TTC549 (cell line): ENCODE results near the gene GIT2.

Experiments used
- FAIRE-seq: peaks from 2 replicates; lab custom pipeline; 2012; peaks lifted over from hg19 to GRCh38; lab: Jason Lieb, UNC

Gene GIT2

DNA sequence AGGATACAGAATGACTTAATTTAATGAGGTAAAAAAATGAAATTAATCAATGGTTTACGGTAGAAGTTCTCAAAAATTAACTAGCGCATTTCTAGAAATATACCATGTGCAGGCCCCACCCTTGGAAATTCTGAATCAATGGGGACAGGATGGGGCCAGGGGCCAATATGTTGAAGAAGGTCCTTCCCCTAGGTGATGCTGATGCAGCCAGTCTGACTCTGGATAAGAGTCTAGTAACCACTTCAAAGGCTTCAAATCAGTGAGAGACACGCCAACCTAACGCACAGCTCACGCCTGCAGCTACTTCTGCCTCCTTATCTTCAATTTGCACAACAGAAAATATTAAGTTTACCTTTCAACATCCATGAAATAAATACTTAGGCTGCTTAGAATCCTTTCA, 14.9 kb downstream of the GIT2 start:
- FAIRE-seq = no peak

DNA sequence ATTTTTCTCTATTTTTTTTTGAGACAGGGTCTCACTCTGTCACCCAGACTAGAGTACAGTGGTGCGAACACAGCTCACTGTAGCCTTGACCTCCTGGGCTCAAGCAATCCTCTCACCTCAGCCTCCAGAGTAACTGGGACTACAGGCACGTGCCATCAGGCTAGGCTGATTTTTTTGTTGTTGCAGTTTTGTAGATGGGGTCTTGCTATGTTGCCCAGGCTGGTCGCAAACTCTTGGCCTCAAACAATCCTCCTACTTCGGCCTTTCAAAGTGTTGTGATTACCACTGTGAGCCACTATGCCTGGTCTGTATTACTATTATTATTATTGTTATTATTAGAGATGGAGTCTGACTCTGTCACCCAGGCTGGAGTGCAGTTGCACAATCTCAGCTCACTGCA, 23.3 kb downstream of the GIT2 start:
- no peak for FAIRE-seq

DNA sequence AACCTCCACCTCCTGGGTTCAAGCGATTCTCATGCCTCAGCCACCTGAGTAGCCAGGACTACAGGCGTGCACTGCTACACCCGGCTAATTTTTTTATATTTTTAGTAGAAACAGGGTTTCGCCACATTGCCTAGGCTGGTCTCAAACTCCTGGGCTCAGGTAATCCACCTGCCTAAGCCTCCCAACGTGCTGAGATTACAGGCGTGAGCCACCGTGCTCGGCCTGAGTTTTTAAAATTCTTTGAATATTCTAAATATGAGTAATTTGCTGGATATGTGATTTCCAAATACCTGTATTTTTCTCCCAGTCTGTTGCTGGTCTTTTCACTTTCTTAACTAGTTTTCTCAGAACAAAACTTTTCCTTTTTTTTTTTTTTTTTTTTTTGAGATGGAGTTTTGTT, 27.4 kb downstream of the GIT2 start:
- FAIRE-seq = no peak

DNA sequence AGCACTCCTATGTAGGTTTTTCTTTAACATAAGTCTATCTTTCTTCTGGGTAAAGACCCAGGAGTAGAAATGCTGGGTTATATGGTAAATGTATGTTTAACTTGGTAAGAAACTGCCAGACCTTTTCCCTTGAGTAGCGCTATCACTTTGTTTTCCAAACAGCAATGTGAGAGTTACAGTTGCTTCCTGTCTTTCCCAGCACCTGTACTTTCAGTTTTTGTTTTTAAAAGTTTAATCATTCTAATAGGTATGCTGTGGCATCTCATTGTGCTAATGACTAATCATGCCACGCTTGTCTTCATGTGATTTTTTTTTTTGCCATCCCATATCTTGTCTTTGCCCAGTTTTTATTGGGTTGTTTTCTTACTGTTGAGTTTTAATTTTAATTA, 28.1 kb downstream of the GIT2 start:
- no peak for FAIRE-seq

DNA sequence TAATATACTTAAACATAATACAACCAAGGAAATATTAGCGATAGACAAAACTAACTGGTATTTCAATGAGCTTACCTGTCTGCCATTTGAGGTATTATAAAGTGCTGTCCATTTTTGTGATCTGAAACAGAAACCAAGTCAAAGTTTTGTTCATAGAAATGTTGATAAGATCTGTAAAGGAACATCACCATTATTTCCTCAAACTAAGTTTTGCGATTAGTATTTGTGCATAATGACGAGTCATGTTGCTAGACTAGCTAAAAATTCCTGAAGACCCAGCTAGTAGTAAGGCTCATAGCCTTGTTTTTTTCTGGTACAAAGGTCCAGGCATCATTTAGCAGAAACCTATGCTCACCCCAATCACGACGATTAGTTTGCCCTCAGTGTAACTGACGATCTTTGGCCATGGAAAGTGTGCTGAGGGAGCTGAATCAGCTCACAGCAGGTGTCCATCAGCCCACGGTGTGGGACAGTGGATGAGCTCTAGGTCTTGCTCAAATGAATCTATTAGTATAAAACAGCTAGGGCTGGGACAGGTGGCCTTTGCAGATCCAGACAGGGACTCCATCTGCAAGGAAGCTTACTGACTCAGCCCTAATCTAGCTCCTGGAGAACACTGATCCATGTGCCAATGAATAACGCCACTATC, 28.7 kb downstream of the GIT2 start:
- no peak for FAIRE-seq

DNA sequence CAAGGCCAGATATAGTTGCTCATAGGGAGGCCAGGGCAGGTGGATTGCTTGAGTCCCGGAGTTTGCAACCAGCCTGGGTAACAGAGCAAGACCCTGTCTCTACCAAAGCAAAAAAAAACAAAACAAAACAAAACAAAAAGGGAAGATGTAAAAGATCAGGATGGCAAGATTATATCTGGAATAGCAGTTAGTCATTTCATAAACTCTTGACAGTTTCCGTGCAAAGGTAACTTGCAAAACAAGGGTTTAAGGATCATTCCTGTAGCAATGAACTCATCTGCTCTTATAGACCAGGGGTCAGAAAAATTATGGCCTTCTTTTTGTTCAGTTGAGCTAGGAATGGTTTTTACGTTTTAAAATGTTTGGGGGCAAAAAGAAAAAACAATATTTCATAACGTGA, 29.6 kb downstream of the GIT2 start:
- FAIRE-seq = no peak

DNA sequence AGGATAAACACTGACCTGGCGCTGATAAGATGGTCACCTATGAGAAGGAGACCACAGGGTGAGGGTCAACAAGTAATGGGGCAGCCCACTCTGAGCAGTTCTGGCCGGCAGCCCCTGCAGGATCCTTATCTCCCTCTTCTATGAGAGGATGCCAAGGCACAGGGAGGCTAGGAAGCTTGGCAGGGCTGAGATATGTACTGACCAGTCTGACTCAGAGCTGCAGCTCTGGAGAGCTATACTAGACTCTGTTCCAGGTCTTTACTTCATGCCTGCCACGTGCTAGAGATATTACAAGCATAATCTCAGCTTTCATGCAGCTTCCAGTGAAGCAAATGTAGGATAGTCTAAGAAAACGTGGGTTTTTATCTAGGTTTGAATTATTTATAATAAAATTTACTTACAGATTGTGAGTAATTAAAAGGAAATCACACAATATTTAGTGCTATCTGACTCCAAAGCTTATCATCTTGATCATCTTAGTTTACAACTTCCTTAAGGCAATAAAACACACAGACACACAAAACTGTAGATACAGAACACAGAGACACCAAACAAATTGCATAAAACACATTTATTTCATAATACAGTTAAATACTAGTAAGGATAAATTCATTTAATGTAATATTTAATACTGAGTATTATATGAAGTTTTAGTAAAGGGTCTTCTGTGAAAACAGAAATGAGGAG, 32.3 kb downstream of the GIT2 start:
- FAIRE-seq = no peak

DNA sequence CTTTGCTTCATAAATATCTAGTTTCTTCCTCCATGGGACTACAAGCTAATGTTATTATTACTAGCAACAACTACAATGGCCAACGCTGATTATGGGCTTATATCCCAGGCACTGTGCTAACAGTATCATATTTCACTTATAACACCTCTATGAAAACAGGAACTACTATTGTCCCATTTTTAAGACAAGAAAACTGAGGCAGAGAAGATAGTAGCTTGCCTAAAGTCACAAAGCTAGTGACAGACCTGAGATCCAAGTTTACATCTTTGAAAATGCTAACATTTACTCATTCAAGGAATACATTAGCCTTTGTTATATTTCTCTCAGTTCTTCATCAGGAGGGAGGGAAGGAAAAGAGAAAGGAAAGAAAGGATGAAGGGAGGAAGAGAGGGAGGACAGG, 32.8 kb downstream of the GIT2 start:
- FAIRE-seq = no peak

DNA sequence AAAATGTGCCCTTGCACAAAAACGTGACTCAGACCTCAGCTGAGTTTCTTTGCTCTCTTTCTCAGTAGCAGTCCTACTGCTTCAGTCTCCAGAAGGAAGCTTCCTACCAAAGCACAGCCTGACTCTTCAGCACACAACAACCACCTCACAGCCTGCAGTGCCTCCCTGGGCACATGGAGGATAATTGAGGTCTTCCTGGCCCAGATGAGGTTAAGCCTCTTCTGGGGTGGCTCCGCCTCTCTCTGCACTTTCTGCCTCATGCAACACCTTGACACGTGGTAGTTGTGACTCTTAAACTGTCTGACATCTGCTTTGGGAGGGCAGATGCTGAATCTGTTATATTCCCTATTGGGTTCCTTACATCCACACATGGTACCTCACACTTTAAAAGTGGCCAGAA, 33.8 kb downstream of the GIT2 start:
- no peak for FAIRE-seq

DNA sequence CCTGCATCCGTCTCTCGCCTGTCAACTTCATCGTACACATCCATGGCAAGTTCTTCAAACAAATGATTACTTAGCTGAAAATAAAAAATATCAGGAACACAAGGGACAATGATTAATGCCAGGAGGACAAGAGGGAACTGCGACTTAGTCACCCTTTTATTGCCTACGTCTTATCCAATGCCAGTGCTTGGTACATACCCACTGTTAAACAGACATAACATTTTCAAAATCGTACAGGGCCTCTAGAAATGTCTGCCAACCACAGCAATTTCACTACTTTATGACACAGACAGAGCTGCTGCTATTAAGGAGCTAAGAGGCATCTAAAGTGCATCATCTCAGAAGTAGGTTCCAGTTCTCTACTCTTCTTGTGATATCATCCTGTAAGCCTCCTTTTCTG, 34.6 kb downstream of the GIT2 start:
- FAIRE-seq = no peak

DNA sequence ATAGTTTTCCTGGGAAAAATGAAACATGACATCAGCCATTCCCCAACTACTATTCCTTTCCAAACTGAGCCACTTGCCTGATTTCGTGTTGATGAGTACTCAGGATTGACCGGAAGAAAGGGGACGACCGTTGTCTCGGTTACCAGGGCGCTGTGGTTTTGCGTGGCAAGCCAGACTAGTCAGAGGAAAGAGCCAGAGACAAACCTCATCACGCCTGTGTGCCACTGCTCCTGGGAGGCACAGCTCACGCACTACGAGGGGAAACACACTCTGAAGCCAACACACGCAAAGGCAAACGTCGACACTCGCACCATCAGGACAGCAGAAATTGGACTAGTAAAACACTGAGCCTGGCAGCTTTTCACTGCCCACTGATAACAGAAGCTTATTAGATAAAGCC, 35.0 kb downstream of the GIT2 start:
- FAIRE-seq = no peak

DNA sequence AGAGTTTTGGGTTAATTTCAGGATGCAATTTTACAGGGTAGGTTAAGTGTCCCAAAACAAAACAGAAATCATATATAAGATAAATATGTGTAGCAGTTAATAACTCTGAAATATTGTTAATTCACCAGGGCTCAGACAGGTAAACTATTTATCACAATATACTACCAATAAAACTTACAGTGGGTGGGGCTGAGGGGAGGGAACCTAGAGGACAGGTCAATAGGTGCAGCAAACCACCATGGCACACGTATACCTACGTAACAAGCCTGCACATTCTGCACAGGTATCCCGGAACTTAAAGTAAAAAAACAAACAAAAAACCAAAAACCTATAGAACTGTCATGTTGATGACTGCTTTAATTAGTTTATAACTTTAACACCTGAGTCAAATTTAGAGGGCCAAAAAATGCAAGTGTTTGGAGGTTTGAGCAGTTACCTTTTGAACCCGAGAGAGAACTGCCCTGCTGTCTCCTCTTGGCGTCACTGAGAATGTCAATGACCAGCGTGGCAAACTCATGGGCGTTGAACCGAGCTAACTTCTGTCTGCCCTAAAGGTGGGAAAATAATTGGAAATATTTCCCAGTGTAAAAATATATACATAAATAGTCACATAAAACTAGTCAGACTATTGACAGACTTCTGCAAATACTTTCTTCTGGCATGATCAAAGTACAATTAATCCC, 36.6 kb downstream of the GIT2 start:
- FAIRE-seq = no peak

DNA sequence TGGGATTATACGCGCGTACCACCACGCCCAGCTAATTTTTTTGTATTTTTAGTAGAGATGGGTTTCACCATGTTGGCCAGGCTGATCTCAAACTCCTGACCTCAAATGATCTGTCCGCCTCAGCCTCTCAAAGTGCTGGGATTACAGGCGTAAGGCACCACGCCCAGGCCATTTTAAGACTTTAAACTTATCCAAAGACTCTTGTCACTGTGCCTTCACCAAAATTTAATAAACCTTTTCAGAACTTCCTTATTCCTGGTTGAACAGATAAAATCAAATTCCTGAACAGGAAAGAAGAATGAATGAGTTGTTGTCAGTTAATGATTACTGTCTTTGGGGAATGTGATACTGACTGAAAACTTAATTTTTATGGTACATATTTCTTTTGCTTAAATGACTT, 37.8 kb downstream of the GIT2 start:
- FAIRE-seq = no peak

DNA sequence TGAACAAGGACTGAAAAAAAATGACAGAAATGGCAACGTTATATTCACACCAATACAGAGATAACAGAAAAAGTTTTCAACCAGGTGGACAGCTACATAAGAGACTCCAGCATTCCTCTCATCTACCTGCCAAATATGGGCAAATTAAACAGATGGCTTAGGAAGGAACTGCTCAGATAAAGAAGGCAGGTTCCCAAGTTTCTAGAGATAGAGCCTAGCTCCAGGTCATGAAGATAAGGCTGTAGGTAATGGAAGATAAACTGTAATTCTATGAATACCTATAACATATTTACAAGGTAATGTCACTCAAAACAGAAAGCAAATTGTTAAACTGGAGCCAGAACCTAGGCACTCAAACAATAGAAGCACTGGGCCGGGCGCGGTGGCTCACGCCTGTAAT, 42.5 kb downstream of the GIT2 start:
- no peak for FAIRE-seq

DNA sequence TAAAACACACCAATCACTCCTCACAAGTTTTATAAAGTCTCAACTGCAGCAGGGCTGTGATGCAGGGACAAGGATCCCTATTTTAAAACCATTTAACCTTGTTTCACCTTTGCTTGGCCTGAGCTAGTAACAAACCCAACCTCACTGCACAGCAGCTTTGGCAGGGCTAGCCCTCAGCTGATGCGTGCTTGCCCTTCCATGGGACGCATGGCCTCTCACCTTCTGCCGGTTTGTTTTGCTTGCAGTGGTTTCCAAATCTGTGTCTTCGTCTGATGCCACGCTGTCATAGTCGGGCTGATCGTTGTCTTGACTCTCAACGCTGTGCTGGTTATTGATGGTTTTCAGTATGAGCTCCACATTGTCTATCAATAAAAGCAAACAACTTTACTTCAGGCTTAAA, 43.3 kb downstream of the GIT2 start:
- FAIRE-seq = no peak

DNA sequence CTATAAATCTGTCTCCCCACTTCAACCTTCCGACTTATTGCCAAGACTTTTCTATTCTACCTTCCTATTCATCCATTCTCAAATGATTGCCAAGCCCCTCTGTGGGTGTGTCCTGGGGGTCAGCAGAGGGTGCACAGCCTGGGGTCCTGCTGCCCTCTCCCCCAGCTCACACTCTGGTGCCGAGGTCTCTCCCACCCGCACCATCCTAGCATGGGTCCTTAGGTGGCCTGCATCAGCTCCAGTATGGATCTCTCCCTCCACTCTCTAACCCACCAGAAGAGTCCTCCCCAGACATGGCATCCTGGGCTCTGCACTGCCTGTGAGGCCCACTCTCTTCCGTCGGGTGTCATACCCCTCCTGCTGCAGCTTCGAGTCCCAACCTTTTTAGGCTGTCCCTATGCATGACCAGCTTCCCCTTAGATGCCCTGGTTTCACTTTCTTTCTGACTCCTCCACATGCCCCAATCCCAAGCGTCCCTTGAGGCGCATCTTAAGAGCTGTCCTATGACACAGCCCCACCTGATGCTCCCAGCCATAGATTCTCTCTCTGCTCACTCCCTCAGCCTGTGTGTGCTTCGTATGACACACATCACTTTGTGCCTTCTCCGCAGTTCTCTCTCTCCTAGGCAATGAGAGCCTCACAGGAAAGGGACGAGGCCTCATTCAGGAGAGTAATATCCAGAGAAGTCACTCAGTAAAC, 43.9 kb downstream of the GIT2 start:
- FAIRE-seq = no peak

DNA sequence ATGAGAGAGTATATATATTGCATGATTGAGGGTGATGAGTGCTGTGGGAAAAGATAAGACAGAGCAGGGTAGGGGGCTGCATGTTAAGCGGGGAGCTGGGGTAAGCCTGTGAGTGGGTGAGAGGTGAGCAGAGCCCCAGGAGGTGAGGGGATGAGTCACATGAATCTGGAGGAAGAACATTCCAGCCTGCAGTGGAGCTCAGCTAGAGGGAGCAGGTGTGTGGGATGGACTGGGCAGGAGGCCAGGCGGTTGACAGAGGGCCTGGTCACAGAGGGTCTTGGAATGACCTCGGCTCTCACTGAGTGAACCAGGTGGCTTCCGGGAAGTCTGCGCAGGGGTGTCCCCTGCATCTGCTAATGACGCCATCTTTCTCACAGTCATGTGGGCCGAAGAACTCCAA, 44.4 kb downstream of the GIT2 start:
- FAIRE-seq = no peak

DNA sequence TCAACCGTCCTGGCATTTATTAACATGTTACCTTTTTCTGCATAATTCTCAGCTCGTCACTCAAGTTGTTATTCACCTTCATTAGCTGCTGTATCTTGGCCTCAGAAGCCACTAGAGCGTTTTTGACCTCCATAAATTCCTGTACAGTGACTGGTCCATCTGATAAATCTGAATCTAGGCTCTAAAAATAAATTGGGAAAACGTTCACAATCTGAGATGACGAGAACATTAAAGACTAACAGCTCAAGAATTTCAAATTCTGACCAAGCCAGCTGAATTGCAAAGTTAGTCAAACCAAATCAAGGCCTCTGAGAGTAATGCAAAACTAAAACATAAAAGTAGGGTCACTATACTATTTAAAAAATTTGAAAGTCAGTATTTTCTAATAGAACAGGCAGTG, 45.0 kb downstream of the GIT2 start:
- FAIRE-seq = no peak

DNA sequence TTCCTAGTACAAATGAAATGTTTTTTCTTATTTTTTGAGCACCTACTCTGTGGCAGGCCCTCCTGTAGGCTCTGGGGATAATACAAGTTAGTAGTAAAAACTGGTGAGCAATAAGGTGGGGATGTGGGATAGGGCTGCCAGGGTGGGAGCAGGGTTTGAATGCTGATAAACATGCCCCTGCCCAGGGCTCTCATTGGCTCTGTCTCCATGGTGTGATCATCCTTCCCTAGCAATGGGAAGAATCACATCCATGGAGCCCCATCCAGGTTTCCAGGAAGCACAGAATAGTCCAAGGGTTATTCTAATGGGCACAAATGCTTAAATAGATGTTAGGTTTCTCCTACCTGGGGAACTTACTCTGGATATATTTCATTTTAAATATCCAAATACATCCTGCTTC, 45.5 kb downstream of the GIT2 start:
- FAIRE-seq = no peak

DNA sequence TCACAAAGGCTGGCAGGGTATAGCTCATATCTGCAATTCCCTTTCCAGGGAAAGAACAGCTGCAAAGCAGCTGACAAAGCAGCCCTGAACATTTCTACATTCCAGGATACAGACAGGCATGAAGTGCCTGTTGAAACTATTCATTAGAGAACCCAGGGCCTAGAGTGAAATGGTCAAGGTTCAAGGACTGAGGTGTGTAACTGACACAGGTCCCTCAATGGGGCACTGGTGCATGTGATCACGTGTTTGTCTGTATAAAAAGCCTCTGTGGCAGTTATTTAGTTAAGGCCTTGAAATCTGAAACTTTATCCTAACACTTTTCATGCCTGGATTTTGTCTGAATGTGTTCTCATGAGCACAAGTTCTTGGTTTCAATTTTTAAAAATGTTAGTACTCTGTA, 47.1 kb downstream of the GIT2 start:
- no peak for FAIRE-seq

DNA sequence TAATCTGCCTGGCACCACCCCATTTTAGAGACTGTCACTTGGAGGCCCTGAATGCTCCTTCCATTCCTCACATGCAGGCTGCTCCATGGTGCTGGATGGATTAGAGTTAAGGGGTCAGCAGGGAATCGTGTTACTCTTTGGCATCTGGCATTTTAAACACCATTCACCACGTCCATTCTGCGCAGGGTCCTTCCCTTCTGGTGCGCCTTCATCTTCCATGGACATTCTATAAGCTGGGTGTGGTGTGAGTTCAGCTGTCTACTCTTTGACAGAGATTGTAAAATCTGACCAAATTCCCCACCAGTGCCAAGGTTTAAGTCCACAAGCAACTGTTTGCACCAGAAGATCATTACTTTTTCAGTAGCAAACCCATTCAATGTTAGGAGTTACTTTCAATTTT, 47.8 kb downstream of the GIT2 start:
- FAIRE-seq = no peak

DNA sequence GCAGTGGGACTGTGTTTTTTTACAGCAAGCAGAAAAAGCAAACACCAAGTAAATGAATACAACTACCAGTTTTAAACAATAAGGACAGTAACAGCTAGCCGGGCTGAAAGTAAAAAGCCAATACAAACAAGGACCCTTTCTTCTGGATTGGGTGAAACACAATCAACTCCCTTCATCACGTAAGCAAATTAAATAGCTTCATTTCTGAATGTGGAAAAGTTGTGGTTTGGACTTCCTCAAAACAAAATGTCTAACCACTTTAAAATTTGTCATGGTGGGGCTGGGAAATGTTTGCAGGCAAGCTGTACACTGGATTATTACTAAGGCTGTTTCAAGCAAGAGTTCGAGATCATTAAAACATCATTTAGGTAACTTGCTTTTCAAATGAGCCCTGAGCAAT, 48.6 kb downstream of the GIT2 start:
- FAIRE-seq = no peak

DNA sequence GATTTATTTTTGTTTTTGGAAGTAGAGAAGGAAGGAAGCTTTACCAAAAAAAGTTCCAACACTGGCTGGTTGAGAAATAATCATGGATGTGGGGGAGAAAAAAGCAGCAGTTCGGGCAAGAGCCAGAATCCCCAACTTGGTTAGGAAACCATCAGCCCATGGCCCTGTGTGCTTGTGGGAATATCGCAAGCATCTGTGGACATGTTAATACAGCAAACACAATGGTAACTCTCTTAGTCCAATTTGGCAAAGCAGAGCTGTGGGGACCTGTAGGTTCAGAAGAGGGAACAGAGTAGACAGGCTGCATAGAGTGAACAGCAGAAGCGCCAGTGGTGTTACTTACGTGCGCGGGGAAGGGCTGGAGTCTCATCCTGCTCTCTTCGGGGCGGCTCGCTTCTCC, 49.3 kb downstream of the GIT2 start:
- no peak for FAIRE-seq
